IgD-negative memory B cell (primary cell): Measurements from ENCODE around the gene FITM2. TPM values are rescaled to one million over a fixed set of nuclear protein-coding genes. Genes with fewer than 3 reads are reported as not detected.

Source experiments
- H3K27ac Mint-ChIP-seq, 3 donors: one replicate each; pipeline ENCODE4 v1.8.0; 2020 to 2022; ENCODE audit warnings: mild to moderate bottlenecking in 3 of 3, mixed read lengths in 3 of 3, moderate library complexity in 1 of 3
- H3K27me3 Mint-ChIP-seq: one replicate; pipeline ENCODE4 v1.8.0; 2021; ENCODE audit warnings: mixed read lengths
- H3K36me3 Mint-ChIP-seq: one replicate; pipeline ENCODE4 v1.8.0; 2020; ENCODE audit warnings: mild to moderate bottlenecking, mixed read lengths
- H3K4me1 Mint-ChIP-seq, 3 donors: one replicate each; pipeline ENCODE4 v1.8.0; 2020 to 2022; ENCODE audit warnings: mixed read lengths in 3 of 3, mild to moderate bottlenecking in 1 of 3
- H3K4me3 Mint-ChIP-seq, 4 donors: one replicate each; pipeline ENCODE4 v1.8.0; 2020 to 2022; ENCODE audit warnings: mild to moderate bottlenecking in 4 of 4, mixed read lengths in 4 of 4, moderate library complexity in 3 of 4
- H3K9me3 Mint-ChIP-seq, 3 donors: one replicate each; pipeline ENCODE4 v1.8.0; 2020 to 2021; ENCODE audit warnings: mixed read lengths in 3 of 3, mild to moderate bottlenecking in 1 of 3
- polyA plus RNA-seq: library from polyadenylated mRNA; unstranded; fragments of 300-500 nt; fragmentation: Illumina TruSeq; gene quantifications from one replicate; pipeline ENCODE4 v1.2.3, GENCODE V29; 2021

The FITM2 gene
- polyA plus RNA-seq, 1 donor from 2014 or later: 0.76 TPM

DNA sequence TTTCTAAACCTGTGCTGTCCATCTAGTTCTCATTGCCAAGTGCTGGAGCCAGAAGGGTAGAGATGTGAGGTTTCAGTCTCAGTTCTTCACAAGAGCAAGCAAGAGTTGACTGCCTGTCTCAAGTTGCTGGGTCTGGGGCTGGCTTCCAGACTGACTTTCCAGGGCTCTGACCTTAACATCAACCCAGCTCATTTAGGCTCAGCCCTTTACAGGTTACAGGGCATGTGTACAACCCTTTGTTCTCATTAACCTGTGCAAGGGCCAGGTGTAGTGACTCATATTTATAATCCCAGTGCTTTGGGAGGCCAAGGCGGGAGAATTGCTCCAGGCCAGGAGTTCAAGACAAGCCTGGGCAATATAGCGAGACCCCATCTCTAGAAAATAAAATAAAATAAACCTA, 30.6 kb downstream of the FITM2 start:
- Mint-ChIP-seq H3K4me3 (no peak overlapping the region), H3K27ac (peak overlapping the region in 1 of 3 donors; percentile 57), H3K9me3 (peaks cover 0 to 3% (median 1%) of the 10 kb centered on the region in 3 donors), H3K4me1 (peaks cover 0 to 2% (median 0%) of the 10 kb centered on the region in 3 donors), H3K36me3 (peaks cover 7% of the 10 kb centered on the region), H3K27me3 (peaks cover 5% of the 10 kb centered on the region)

GRCh38 chr20:44279228-44279627, 31.8 kb downstream of the FITM2 start:
- H3K27ac Mint-ChIP-seq: no peak overlapping the region
- no peak overlapping the region for H3K4me3 Mint-ChIP-seq
- peaks cover 0 to 2% (median 0%) of the 10 kb centered on the region in 3 donors for H3K4me1 Mint-ChIP-seq

GRCh38 chr20:44274303-44275017, 36.5 kb downstream of the FITM2 start:
- H3K27ac Mint-ChIP-seq: no peak overlapping the region
- H3K9me3 Mint-ChIP-seq: peaks cover 0 to 3% (median 3%) of the 10 kb centered on the region in 3 donors
- no peak overlapping the region for H3K4me3 Mint-ChIP-seq
- H3K4me1 Mint-ChIP-seq: peaks cover 0 to 2% (median 0%) of the 10 kb centered on the region in 3 donors
- peaks cover 8% of the 10 kb centered on the region for H3K36me3 Mint-ChIP-seq
- peaks cover 2% of the 10 kb centered on the region for H3K27me3 Mint-ChIP-seq

More at GRCh38 chr20:44279228-44279627, 31.8 kb downstream of the FITM2 start:
- peaks cover 5% of the 10 kb centered on the region for H3K27me3 Mint-ChIP-seq
- H3K36me3 Mint-ChIP-seq: peaks cover 7% of the 10 kb centered on the region
- H3K9me3 Mint-ChIP-seq: peaks cover 0 to 3% (median 1%) of the 10 kb centered on the region in 3 donors

DNA sequence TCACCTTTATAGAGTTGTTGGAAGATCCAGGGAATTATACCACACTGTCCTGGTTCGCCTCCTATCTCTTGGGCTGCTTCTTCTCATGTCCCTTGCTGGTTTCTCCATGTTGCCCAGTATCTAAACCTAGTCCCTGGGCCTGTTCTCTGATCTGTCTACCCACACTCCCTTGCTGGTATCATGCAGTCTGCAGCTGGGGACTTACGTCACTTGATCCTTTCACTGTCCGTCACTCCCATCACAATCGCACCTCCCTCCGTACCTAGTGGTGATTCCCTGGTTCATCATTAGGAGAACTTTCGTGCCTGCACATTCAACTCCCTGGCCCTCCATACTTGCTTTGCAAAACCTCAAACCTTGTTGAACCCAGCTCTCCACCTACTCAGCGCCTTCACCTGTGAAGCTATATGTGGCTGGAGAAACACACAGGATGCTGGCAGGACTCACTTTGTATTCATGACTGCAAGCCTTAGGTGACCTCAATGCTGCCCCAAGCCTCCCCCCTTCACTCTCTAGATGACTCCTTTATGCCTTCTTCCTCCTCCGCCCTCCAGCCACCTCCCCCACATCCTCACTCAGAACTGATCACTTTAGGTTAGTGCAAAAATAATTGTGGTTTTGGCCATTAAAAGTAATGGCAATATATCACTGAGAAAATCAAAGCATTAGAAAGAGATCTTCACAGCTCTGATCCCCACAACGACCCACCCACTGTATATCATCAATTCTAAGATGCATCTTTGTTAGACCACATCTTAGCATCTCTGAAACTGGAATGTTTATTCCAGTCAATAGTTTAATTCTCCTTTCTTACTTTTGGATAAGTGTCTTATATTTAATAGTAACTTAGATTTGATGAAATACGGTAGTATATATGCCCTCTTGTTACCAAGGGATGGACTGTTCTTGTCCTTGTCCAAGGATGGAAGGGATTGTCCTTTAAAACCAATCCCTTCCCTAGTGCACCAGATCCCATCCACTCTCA, 37.5 kb downstream of the FITM2 start:
- H3K27me3 Mint-ChIP-seq: no peaks in the 10 kb centered on the region
- H3K4me1 Mint-ChIP-seq: peaks cover 0 to 2% (median 0%) of the 10 kb centered on the region in 3 donors
- no peak overlapping the region for H3K27ac Mint-ChIP-seq
- H3K9me3 Mint-ChIP-seq: peaks cover 0 to 5% (median 1%) of the 10 kb centered on the region in 3 donors
- H3K36me3 Mint-ChIP-seq: peaks cover 9% of the 10 kb centered on the region
- no peak overlapping the region for H3K4me3 Mint-ChIP-seq

DNA sequence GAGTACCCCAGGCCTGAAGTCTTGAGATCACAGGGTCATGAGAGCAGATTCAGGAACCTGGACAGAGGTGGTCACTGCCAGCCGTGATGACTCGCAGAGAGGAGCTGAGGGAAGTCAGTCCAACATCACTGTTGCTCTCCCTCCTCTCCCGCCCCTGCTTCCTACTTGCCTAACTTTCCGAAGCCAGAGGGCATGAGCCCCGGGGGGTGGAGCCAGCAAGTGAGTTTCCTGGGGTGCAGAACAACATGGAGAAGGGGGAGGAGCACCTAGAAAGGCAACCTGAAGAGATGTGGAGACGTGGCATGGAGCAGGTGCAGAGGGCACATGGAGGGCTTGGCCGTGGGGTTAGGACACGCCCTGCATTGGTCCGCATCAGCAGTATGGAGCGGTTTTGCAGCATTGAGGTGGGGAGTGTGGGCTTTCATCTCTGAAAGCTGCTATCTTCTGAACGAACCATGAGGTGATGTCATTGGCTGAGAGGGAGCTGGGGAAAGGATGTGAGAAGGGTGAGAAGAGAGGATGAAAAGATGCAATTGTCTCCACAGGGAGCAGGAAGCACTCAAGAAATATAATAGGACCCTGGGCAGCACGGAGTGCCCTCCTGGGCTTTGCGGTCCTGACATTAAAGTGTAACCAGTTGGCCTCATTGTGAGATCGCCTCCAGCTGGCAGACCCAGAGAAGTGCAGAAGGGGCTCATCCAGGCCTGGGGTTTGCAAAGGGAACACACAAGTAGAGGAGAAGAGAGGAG, 38.9 kb downstream of the FITM2 start:
- Mint-ChIP-seq H3K4me3 (no peak overlapping the region), H3K36me3 (peaks cover 9% of the 10 kb centered on the region), H3K4me1 (no peaks in the 10 kb centered on the region), H3K27me3 (no peaks in the 10 kb centered on the region), H3K27ac (no peak overlapping the region), H3K9me3 (peaks cover 0 to 5% (median 1%) of the 10 kb centered on the region in 3 donors)

DNA sequence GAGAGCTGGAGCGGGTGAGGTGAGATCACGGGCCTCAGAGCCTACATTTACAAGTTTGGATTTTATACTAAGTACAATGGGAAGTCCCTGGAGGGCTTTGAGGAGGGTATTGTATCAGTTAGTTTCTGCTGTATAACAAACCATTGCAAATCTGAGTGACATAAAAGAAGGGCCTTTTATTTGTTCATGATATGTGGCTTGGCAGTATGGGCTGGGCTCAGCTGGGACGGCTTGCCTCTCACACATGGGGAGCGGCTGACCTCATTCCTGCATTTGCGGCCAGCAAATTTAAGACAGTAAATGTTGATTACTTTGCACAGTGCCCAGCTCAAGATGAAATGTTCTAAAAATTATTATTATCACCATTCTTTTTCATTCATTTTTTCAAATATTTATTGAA, 42.2 kb downstream of the FITM2 start:
- Mint-ChIP-seq H3K4me1 (no peaks in the 10 kb centered on the region), H3K9me3 (peaks cover 0 to 3% (median 1%) of the 10 kb centered on the region in 3 donors), H3K27ac (no peak overlapping the region), H3K27me3 (no peaks in the 10 kb centered on the region), H3K4me3 (no peak overlapping the region), H3K36me3 (peaks cover 9% of the 10 kb centered on the region)

DNA sequence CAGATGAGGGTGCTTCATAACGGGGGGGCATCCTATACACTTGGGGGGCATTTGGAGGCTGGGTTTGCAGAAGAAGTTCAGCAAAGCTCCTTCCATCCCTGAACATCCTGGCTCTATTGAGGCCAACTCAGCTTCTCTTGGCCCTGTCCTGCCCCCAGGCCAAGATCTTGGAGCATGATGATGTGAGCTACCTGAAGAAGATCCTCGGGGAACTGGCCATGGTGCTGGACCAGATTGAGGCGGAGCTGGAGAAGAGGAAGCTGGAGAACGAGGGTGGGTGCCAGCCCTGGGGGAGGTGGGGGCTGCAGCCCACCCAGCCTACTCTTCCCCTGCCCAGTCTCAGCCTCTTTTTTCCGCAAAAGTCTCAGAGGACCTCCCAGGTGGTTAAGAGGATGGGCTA, 46.7 kb downstream of the FITM2 start:
- Mint-ChIP-seq H3K27ac (no peak overlapping the region), H3K4me3 (no peak overlapping the region), H3K9me3 (peaks cover 0 to 3% (median 0%) of the 10 kb centered on the region in 3 donors), H3K4me1 (peaks cover 0 to 1% (median 0%) of the 10 kb centered on the region in 3 donors), H3K27me3 (no peaks in the 10 kb centered on the region), H3K36me3 (peaks cover 5% of the 10 kb centered on the region)

GRCh38 chr20:44258226-44258890, 52.6 kb downstream of the FITM2 start:
- Mint-ChIP-seq H3K27me3 (no peaks in the 10 kb centered on the region), H3K36me3 (no peaks in the 10 kb centered on the region), H3K4me3 (no peak overlapping the region), H3K27ac (no peak overlapping the region), H3K4me1 (peaks cover 0 to 1% (median 0%) of the 10 kb centered on the region in 3 donors), H3K9me3 (no peaks in the 10 kb centered on the region)

DNA sequence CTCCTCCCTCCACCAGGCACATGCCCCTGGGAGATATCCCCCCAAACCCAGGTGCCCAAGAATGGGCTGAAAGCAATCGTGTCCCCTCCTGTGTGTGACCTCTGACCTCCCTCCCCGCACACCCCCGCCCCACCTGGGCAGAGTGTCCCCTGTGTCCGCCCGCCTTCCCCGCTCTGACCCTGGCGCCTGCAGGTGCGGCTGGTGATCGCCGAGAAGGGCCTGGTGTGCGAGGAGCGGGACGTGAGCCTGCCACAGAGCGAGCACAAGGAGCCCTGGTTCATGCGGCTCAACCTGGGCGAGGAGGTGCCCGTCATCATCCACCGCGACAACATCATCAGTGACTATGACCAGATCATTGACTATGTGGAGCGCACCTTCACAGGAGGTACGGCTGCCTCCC, 54.0 kb downstream of the FITM2 start:
- Mint-ChIP-seq H3K4me3 (no peak overlapping the region), H3K9me3 (no peaks in the 10 kb centered on the region), H3K36me3 (no peaks in the 10 kb centered on the region), H3K27ac (no peak overlapping the region), H3K4me1 (peaks cover 0 to 1% (median 0%) of the 10 kb centered on the region in 3 donors), H3K27me3 (no peaks in the 10 kb centered on the region)

- Mint-ChIP-seq H3K27ac (no peak overlapping the region), H3K9me3 (no peaks in the 10 kb centered on the region), H3K4me1 (no peaks in the 10 kb centered on the region), H3K36me3 (no peaks in the 10 kb centered on the region), H3K27me3 (no peaks in the 10 kb centered on the region), H3K4me3 (no peak overlapping the region)
Measured at GRCh38 chr20:44255942-44256341, 55.1 kb downstream of the FITM2 start.

DNA sequence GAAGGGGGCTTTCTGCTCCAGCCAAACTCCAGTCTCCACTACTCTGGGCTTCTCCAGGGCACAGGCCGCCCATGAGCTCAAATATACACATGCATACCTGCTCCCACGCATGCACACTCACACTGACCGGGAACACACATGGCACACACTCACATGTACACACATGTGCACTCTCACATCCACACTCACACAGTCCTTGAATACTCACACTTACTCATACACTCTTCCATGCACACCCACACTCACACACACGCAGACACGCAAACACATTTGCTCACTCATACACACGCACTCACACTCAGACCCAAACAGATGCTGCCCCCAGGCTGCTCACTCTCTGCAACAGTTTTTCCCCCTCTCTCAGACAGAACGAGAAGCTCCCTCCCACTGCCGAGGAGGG, 56.9 kb downstream of the FITM2 start:
- Mint-ChIP-seq H3K4me3 (no peak overlapping the region), H3K27ac (no peak overlapping the region), H3K9me3 (peaks cover 0 to 4% (median 0%) of the 10 kb centered on the region in 3 donors), H3K36me3 (no peaks in the 10 kb centered on the region), H3K27me3 (peaks cover 8% of the 10 kb centered on the region), H3K4me1 (no peaks in the 10 kb centered on the region)

DNA sequence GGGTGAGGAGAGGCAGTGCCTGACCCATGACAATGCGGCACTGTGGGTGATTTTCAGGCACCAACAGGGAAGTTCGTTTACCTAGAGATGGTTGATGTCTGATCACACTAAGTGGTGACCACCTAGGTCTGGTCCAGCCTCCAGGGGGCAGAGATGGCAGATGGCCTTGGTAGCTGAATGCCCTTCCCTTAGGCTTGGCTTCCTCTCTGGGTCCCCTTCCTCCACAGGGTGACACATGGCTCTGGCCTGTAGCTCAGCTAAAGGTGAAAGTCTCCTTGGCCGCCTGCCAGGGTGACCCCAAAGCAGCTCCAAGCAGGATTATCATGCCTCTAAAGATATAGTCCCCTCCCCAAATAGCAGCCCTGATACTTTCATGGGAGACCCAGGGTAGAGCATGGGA, 57.5 kb downstream of the FITM2 start:
- H3K4me3 Mint-ChIP-seq: no peak overlapping the region
- no peaks in the 10 kb centered on the region for H3K4me1 Mint-ChIP-seq

More for the DNA sequence above, 57.5 kb downstream of the FITM2 start:
- peaks cover 0 to 4% (median 0%) of the 10 kb centered on the region in 3 donors for H3K9me3 Mint-ChIP-seq
- no peaks in the 10 kb centered on the region for H3K36me3 Mint-ChIP-seq
- peaks cover 10% of the 10 kb centered on the region for H3K27me3 Mint-ChIP-seq
- no peak overlapping the region for H3K27ac Mint-ChIP-seq
